GM12874 (cell line): Measurements from ENCODE around the gene IFITM2.

Source experiments
- TF ChIP-seq, protein P1 (sequence below): IDR thresholded peaks from 2 replicates; pipeline ENCODE4 v1.5.1; 2011; ENCODE audit warnings: low read depth, mild to moderate bottlenecking, control low read depth, low read length, moderate library complexity; ENCODE audit not compliant: insufficient read depth

The IFITM2 gene

DNA sequence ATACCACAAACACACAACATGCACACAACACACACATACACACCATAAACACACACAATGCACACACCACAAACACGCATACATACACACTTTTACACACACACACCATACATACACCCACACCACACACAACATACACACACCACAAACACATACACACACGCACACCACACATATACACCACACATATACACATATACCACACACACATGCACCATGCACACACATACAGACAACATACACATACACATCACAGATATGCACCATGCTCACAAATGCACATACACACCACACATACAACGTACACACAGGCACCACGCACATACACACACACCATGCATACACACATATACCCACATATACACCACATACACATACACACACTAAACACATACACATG, 50.0 kb downstream of the IFITM2 start:
- TF ChIP-seq, protein P1, sequence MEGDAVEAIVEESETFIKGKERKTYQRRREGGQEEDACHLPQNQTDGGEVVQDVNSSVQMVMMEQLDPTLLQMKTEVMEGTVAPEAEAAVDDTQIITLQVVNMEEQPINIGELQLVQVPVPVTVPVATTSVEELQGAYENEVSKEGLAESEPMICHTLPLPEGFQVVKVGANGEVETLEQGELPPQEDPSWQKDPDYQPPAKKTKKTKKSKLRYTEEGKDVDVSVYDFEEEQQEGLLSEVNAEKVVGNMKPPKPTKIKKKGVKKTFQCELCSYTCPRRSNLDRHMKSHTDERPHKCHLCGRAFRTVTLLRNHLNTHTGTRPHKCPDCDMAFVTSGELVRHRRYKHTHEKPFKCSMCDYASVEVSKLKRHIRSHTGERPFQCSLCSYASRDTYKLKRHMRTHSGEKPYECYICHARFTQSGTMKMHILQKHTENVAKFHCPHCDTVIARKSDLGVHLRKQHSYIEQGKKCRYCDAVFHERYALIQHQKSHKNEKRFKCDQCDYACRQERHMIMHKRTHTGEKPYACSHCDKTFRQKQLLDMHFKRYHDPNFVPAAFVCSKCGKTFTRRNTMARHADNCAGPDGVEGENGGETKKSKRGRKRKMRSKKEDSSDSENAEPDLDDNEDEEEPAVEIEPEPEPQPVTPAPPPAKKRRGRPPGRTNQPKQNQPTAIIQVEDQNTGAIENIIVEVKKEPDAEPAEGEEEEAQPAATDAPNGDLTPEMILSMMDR, result no peak

DNA sequence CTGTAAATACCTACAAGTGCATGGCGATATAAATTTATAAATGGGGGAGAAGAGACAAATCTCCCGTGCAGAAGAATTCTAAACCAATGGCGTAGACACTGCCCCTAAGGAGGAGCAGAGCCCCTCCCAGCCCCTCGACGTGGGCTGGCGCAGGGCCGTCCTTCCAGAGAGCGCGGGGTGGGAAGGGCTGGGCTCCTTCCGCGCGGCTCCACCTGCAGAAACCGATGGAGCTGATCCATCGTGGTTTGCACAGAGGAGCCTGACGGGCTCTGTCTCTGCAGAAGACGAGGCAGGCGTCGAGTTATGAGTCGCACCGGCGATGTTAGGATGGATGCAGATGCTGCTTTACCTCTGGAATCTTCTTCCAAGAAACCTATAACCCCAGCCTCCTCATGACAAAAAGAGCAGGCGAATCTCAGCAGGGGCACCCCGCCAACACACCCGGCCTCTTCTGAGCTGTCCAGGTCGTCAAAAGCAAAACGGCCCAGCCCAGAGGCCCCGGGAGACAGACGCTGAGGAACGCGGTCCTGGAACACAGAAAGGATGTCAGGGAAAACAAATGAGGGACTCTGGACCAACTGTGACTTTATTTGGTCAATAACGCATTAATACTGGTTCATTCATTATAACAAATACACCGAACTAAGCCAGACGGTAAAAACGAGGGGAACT, 50.6 kb downstream of the IFITM2 start:
- TF ChIP-seq, protein P1, result no peak
